ENCODE results near the gene MASP2. TPM values are rescaled to one million over a fixed set of nuclear protein-coding genes. Genes with fewer than 3 reads are reported as not detected.

MASP2 gene
- total RNA-seq, 1 experiment from 2014 or later = 0.51 TPM

- no peaks in the 10 kb centered on the region for H3K9me3 Mint-ChIP-seq (ENCODE audit: unreplicated experiment)
- H3K4me3 Mint-ChIP-seq (ENCODE audit: unreplicated experiment) = no peak overlapping the region
- CTCF ChIA-PET = interaction anchor here (0.6 to 3.0 kb wide), 2 partner anchors 31 to 538 kb away, joined by 4 to 24 read pairs; no protein-coding TSS in a partner anchor
- TF ChIP-seq CTCF (IDR thresholded peaks at IDR 0.05; ENCODE audit: unreplicated experiment) = no peak
- no peaks in the 10 kb centered on the region for H3K27me3 Mint-ChIP-seq (ENCODE audit: insufficient read depth, unreplicated experiment)
- DNase-seq (ENCODE audit: unreplicated experiment) = no peak
- no peaks in the 10 kb centered on the region for H3K4me1 Mint-ChIP-seq (ENCODE audit: insufficient read depth, unreplicated experiment)
- POLR2A ChIA-PET = interaction anchor here (1.5 kb wide), 1 partner anchor 18 kb away, joined by 4 read pairs; no protein-coding TSS in a partner anchor
- H3K36me3 Mint-ChIP-seq (ENCODE audit: insufficient read depth, unreplicated experiment) = peaks cover 92% of the 10 kb centered on the region
- intact Hi-C loops (cut with micrococcal nuclease) = no loop called here
- no TSS peak for BruUV-seq (replicated peaks)
- H3K27ac Mint-ChIP-seq (ENCODE audit: low read depth, unreplicated experiment) = no peak overlapping the region
Observed at GRCh38 chr1:11068600-11069473, 21.8 kb upstream of the MASP2 start.

GRCh38 chr1:11067716-11068599, 20.9 kb upstream of the MASP2 start:
- Mint-ChIP-seq H3K27me3 (ENCODE audit: insufficient read depth, unreplicated experiment) (no peaks in the 10 kb centered on the region), H3K9me3 (ENCODE audit: unreplicated experiment) (no peaks in the 10 kb centered on the region), H3K27ac (ENCODE audit: low read depth, unreplicated experiment) (no peak overlapping the region), H3K4me1 (ENCODE audit: insufficient read depth, unreplicated experiment) (no peaks in the 10 kb centered on the region), H3K36me3 (ENCODE audit: insufficient read depth, unreplicated experiment) (peaks cover 93% of the 10 kb centered on the region), H3K4me3 (ENCODE audit: unreplicated experiment) (no peak overlapping the region)
- intact Hi-C loops (cut with micrococcal nuclease) = no loop called here
- POLR2A ChIA-PET = interaction anchor here (0.7 kb wide), 1 partner anchor 21 kb away, joined by 4 read pairs; the partner anchor contains the start of gene MASP2
- no TSS peak for BruUV-seq (replicated peaks)
- no peak for DNase-seq (ENCODE audit: unreplicated experiment)
- TF ChIP-seq CTCF (IDR thresholded peaks at IDR 0.05; ENCODE audit: unreplicated experiment) = no peak
- CTCF ChIA-PET = interaction anchor here (0.7 to 3.0 kb wide), 2 partner anchors 30 to 43 kb away, joined by 3 to 24 read pairs; no protein-coding TSS in a partner anchor

- TF ChIP-seq CTCF (IDR thresholded peaks at IDR 0.05; ENCODE audit: unreplicated experiment) = no peak
- intact Hi-C loops (cut with micrococcal nuclease) = no loop called here
Observed at GRCh38 chr1:11065796-11066195, 18.8 kb upstream of the MASP2 start.

More at GRCh38 chr1:11065796-11066195, 18.8 kb upstream of the MASP2 start:
- H3K4me3 Mint-ChIP-seq (ENCODE audit: unreplicated experiment) = no peak overlapping the region
- no peaks in the 10 kb centered on the region for H3K9me3 Mint-ChIP-seq (ENCODE audit: unreplicated experiment)
- CTCF ChIA-PET = interaction anchor here (0.9 kb wide), 1 partner anchor 14 kb away, joined by 3 read pairs; no protein-coding TSS in a partner anchor
- POLR2A ChIA-PET = no interaction called here
- peaks cover 3% of the 10 kb centered on the region for H3K4me1 Mint-ChIP-seq (ENCODE audit: insufficient read depth, unreplicated experiment)
- H3K27ac Mint-ChIP-seq (ENCODE audit: low read depth, unreplicated experiment) = no peak overlapping the region
- no TSS peak for BruUV-seq (replicated peaks)
- no peak for DNase-seq (ENCODE audit: unreplicated experiment)
- H3K27me3 Mint-ChIP-seq (ENCODE audit: insufficient read depth, unreplicated experiment) = no peaks in the 10 kb centered on the region
- H3K36me3 Mint-ChIP-seq (ENCODE audit: insufficient read depth, unreplicated experiment) = peaks cover 84% of the 10 kb centered on the region
